Middle frontal gyrus (tissue), 1 donor: ENCODE data around the gene TMEM129.

Experiments
- DNase-seq: peaks from one replicate; pipeline ENCODE4 v3.0.0-alpha.2; 2015; ENCODE audit warnings: low spot score; ENCODE audit errors: extremely low spot score

The TMEM129 gene

GRCh38 chr4:1758306-1759121 lies 37.4 kb upstream of the TMEM129 start:
- no peak for DNase-seq

DNA sequence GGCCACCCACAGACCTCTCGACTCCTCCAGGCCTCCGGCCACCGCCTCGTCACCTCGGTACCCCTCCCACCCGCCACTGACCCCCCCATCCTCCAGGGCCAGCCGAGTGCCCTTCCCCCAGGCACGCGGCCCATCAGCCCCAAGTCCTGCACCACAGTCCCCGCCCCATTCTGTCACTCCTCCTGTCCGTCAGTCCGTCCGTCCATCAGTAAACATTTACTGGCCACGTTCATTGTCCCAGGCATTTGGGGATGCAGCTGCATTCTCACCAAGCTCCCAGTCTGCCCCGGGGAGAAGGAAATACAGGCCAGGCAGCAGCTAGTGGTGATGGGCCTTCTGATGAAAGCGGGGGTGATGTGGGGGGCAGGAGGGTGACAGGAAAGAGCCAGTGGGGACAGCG lies 36.7 kb upstream of the TMEM129 start:
- DNase-seq, result no peak

DNA sequence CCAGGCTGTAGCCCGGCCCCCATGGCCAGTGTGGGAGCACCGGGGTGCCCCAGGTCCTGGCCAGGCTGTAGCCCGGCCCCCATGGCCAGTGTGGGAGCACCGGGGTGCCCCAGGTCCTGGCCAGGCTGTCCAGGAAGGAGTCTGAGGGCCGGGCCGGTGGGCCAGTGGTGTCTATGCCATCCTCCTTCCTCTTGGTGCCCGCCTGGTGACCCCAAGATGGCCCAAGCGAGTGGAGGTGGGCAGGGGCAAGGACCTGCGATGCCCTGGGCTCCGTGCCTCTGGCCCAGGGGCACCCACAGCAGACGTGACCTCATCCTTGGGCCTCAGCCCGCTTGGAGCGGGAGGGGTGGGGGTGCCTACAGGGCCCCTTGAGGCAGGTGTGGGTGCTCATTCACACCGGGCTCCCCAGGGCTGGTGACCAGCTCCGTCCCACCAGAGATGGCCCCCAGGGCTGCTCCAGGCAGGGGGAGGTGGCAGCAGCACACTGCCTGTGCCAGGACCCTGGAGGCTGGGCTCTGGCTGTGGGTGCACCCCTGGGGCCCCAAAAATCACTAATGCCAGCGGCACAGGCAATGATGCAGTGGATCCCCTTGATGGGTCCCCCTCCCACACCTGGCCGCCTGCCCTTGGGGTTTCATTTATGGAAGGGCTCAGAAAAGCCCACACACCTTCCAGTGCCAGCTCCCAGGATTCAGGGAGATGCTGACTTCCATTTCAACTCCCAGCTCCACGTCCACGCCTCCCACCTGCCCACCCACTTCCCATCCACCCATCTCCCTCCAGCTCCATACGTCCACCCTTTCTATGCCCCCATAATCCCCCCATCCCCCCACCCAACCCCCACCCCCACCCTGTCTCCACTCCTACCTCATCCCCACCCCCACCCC lies 36.0 kb upstream of the TMEM129 start:
- no peak for DNase-seq

DNA sequence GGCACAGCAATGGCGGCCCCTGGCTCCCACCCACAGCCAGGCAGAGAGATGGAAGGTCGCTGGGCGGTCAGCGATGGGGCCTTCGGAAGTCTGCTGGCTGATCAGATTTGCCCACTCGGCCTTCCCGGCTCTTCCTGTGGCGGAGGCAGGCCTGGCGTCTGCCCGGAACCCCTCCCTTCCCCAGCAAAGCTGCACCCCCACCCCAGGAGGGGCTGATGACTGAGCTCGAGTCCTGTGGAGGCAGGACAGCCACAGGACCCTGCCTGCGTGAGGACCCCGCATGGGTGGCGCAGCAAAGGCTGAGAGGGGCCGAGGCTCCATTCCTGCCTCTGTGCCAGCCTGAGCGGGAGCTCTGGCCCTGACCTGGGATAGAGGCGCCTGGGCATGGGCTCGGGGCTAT lies 35.0 kb upstream of the TMEM129 start:
- no peak for DNase-seq

- DNase-seq, result no peak
Measured at GRCh38 chr4:1755297-1755696, 34.2 kb upstream of the TMEM129 start.

- DNase-seq, result no peak
Measured at GRCh38 chr4:1754336-1754735, 33.2 kb upstream of the TMEM129 start.

DNA sequence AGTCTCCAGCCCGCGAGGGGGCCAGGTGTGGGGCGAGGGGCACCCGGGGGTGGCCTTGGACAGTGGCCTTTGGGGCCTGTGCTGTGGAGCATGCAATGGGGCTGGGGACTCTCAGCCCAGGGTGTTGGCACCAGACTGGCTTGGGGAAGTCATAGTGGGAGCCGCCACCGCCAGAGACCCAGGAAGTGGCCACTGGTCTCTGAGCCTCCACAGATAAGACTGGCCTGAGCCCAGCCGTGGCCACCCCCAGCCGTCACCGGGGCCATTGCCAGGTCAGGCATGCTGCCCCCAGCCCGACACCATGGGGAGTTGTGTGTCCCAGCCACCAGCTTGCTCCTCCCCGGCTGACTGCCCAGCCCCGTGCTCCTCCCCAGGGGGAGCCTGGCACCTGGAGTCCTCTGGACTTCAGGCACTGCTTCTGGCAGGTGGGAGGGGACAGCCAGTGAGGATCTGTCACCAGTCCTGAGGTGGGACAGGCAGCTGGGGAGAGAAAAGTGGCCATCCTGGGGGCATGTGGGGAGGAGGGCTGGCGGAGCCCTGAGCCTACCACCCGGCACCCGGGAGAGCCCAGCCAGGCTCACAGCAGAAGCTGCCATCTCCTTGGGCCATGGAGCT lies 32.7 kb upstream of the TMEM129 start:
- DNase-seq, result no peak

DNA sequence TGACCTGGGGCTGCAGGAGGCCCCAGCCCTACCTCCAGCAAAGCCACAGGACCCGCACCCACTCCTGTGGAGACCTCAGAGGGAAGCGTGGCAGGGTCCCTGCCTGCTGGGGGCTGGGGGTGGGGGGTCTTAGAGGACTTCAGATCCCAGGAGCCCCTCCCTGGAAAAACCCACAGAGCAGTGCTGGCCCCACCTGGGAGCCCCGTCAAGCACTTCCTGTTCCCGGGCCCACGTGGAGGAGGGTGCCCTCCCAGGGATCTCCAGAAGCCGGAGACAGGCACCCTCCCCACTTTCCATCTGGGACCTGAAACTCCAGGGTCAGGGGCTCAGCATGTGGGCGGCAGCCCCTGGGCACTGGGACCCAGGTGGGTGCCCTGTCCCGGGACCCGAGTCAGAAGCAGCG lies 32.2 kb upstream of the TMEM129 start:
- no peak for DNase-seq

DNA sequence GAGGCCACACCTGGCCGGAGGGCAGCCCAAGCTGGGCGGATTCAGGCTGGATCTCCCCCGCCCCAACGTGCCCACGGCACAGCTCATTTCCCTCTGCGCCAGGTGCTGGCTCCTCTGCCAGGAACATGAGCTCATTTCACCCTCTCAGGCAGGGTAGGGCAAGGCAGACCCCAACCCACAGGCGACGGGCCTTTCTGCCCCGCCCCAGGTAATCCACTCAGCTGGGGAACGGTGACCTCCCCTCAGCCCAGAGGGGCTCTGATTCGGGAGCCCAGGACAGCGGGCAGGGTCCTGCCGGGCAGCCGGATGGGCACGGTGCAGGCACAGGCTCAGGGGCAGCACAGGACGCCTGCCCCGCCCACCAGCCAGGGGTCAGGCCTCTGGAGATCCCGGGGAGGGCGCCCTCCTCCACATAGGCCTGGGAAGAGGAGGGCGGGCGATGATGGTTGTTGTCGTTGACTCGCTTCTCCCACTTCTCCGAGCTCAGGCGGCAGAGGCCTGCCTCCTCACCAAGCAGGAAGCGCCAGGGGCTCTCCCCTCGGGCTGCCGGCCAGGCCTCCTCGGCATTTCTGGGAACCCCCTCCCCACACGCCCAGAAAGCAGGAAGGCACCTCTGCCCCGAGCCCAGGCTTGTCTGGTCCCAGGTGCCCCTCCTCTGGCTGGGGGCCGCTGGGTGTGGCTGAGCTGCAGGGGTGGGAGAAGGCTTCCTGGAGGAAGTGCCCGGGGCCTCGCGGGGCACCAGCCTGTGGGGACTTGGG lies 31.3 kb upstream of the TMEM129 start:
- DNase-seq, result no peak

DNA sequence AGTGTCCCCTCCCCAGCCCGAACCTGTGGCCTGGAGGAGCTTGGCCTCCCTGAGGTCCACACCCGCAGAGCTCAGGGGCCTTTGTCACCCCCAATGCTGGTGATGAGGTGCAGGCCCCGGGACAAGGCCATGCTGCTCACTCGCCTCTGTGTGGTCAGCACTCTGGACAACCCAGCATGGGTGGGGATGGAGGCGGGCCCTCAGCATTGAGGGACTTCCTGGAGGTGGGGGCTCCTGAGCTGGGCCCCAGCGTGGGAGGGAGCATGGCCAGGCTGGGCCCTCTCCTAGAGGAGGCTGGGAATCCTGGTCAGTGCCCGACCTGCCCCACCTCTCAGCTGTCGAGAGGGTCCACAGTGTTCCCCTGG lies 30.8 kb upstream of the TMEM129 start:
- DNase-seq, result no peak

- DNase-seq, result no peak
Measured at GRCh38 chr4:1751155-1751918, 30.2 kb upstream of the TMEM129 start.

DNA sequence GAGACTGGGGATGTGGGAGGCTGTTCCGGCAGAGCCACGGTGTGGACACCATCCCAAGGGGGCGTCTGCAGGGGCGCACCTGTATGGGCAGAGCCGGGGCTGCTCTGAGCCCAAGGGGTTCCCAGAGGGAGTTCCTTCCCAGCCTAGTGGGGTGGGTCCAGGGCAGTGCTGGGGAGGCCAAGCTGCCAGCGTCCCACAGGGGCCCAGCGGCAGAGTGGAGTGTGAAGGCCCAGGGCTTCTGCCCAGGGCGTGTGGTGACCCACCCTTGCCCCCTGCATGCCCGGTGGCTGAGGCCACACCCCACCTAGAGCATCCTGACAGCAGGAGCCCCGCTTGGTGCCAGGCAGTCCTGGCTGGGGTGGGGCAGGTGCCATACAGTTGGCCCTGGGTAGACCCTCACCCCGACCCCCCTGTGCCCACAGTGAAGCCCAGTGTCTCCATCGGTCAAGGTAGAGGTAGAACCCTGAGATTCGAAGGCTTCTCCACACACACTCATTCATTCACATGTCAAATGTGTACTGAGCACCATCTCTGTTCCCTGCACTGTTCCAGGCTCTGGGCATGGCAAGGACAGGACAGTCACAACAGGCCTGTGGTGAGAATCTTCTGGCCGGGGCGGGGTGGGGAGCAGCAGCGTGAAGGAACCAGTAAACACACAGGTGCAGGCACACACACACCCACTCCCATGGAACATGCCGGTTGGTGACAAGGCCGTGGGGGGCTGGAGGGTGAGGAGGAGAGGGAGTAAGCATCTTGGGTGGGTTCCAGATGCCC lies 29.4 kb upstream of the TMEM129 start:
- no peak for DNase-seq

DNA sequence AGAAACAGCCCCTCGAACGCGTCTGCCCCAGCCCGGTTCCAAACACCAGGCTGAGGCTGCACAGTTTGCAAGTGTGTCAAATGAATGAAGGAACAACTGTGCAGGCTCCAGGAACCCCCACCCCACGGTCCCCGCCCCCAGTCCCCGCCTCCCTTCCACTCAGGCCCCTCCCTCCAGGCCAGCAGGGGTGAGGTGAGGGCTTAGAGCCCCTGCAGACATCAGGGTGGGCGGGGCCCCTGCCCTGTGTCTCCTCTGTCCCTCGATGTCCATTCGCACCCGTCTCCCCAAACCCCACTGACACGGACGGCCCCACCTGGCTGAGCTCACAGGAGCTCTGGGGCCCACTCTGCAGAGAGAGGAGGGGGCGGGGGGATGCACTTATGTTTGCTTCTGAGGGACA lies 28.7 kb upstream of the TMEM129 start:
- no peak for DNase-seq

DNA sequence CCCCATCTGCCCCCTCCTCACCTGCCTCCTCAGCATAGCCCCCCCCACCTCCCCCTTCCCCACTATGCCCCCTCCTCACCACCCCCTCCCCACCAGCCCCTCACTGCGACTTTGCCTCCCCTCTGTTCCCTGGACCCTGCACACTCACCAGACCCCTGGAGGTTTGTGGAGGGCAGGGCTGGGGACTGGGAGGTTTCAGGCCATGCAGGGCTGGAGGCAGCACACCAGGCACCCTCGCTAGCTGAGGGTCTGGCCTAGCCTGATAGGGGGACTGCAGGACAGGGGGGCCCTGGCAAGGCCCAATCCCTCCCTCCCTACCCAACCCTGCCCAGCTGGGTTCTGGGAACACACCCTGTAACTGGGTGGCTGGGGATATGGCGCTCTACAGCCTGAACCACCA lies 28.2 kb upstream of the TMEM129 start:
- no peak for DNase-seq

GRCh38 chr4:1748465-1748995 lies 27.4 kb upstream of the TMEM129 start:
- DNase-seq, result no peak

GRCh38 chr4:1747603-1747967 lies 26.5 kb upstream of the TMEM129 start:
- no peak for DNase-seq

GRCh38 chr4:1746919-1747602 lies 25.9 kb upstream of the TMEM129 start:
- DNase-seq, result no peak

GRCh38 chr4:1746265-1746691 lies 25.2 kb upstream of the TMEM129 start:
- no peak for DNase-seq

- no peak for DNase-seq
Measured at GRCh38 chr4:1745697-1746096, 24.6 kb upstream of the TMEM129 start.
